ENCODE measurements around the gene ANKRD29. TPM values are rescaled to one million over a fixed set of nuclear protein-coding genes. Genes with fewer than 3 reads are reported as not detected.

ANKRD29 gene
- total RNA-seq, 1 donor from 2014 or later, result 0.65 TPM

DNA sequence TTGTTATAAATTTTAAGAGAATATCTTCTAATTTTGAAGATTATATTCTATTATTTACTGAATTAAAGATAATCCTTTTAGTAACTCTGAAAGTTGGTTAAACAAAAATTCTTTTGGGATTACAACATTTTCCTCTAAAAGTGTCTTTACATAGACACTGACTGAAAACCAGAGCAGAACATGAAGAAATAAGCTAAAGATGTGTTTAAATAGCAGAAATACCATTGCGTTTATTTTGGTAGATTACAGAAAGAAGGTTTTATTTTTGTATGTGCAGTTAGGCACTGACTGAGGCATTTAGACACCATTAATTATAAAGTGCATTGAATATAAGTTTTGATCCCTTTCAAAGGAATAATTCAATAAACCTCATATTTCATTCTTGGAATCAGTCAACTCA is 62.9 kb downstream of the ANKRD29 start:
- H3K4me2 ChIP-seq, result no peak overlapping the region
- H2AFZ ChIP-seq (replicated peaks), result no peak overlapping the region
- H4K20me1 ChIP-seq (ENCODE audit: low read depth), result no peaks in the 10 kb centered on the region
- Mint-ChIP-seq H3K4me3 (no peak overlapping the region), H3K27me3 (ENCODE audit: insufficient read depth, low read depth) (peaks cover 6% of the 10 kb centered on the region), H3K4me1 (peaks cover 4% of the 10 kb centered on the region), H3K36me3 (no peaks in the 10 kb centered on the region), H3K27ac (no peak overlapping the region), H3K9me3 (no peaks in the 10 kb centered on the region)
- no peaks in the 10 kb centered on the region for H3K9me3 ChIP-seq (ENCODE audit: low read depth)
- no peaks in the 10 kb centered on the region for H3K79me2 ChIP-seq (ENCODE audit: low read depth)
- DNase-seq (ENCODE audit: low spot score), result no peak
- H3K27me3 ChIP-seq, result no peaks in the 10 kb centered on the region
- no peaks in the 10 kb centered on the region for H3F3A ChIP-seq (ENCODE audit: low read depth)
- H3K9ac ChIP-seq, result no peak overlapping the region
- H3K4me1 ChIP-seq, result no peaks in the 10 kb centered on the region
- TF ChIP-seq EZH2 (IDR thresholded peaks at IDR 0.05), result no peak
- H3K36me3 ChIP-seq, result no peaks in the 10 kb centered on the region
- H3K27ac ChIP-seq, result no peak overlapping the region
- no peak overlapping the region for H3K4me3 ChIP-seq

DNA sequence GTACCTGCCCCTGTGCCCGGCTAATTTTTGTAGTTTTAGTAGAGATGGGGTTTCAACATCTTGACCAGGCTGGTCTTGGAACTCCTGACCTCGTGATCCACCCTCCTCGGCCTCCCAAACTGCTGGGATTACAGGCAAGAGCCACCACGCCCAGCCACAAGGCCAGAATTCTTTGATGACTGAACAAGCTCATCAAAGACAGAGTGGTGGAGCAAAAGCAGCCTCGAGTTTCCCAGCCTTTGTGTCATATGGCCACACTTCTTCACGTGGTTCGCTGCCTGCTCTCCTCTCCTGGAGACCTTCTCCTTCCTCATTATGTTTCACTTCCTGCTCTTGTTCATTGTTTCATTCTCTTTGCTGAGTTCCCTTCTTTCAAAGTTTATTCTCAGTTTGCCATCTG is 66.5 kb downstream of the ANKRD29 start:
- no peak overlapping the region for H3K4me2 ChIP-seq
- no peaks in the 10 kb centered on the region for H3K36me3 Mint-ChIP-seq
- no peaks in the 10 kb centered on the region for H4K20me1 ChIP-seq (ENCODE audit: low read depth)

DNA sequence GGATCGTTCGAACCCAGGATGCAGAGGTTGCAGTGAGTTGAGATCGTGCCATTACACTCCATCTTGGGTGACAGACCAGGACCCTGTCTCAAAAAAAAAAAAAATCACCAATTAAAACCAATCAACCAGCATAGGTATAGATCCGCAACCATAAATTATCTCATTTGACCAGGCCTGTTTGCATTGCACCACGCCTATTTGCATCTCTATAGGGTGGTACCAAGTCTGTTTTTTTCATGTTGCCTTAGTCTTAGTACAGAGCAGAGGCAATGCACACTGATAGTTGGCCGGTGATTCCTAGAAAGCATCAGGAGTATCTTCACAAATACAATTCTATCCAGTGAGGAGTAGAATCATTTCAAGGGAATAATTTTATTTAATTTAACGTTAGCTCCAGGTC is 67.1 kb downstream of the ANKRD29 start:
- Histone ChIP-seq H3K9me3 (ENCODE audit: low read depth) (no peaks in the 10 kb centered on the region), H3K9ac (no peak overlapping the region), H2AFZ (replicated peaks) (no peak overlapping the region), H3K27me3 (no peaks in the 10 kb centered on the region), H4K20me1 (ENCODE audit: low read depth) (no peaks in the 10 kb centered on the region), H3K79me2 (ENCODE audit: low read depth) (no peaks in the 10 kb centered on the region), H3F3A (ENCODE audit: low read depth) (no peaks in the 10 kb centered on the region), H3K36me3 (no peaks in the 10 kb centered on the region), H3K4me1 (no peaks in the 10 kb centered on the region), H3K4me3 (no peak overlapping the region), H3K27ac (no peak overlapping the region), H3K4me2 (no peak overlapping the region)
- DNase-seq (ENCODE audit: low spot score), result no peak
- H3K4me3 Mint-ChIP-seq, result no peak overlapping the region
- TF ChIP-seq, protein P1, sequence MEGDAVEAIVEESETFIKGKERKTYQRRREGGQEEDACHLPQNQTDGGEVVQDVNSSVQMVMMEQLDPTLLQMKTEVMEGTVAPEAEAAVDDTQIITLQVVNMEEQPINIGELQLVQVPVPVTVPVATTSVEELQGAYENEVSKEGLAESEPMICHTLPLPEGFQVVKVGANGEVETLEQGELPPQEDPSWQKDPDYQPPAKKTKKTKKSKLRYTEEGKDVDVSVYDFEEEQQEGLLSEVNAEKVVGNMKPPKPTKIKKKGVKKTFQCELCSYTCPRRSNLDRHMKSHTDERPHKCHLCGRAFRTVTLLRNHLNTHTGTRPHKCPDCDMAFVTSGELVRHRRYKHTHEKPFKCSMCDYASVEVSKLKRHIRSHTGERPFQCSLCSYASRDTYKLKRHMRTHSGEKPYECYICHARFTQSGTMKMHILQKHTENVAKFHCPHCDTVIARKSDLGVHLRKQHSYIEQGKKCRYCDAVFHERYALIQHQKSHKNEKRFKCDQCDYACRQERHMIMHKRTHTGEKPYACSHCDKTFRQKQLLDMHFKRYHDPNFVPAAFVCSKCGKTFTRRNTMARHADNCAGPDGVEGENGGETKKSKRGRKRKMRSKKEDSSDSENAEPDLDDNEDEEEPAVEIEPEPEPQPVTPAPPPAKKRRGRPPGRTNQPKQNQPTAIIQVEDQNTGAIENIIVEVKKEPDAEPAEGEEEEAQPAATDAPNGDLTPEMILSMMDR (IDR thresholded peaks at IDR 0.05), result no peak
- TF ChIP-seq EZH2phosphoT487 (IDR thresholded peaks at IDR 0.05), result no peak
- TF ChIP-seq EZH2 (IDR thresholded peaks at IDR 0.05), result no peak
- H3K27me3 Mint-ChIP-seq (ENCODE audit: insufficient read depth, low read depth), result peaks cover 8% of the 10 kb centered on the region
- H3K27ac Mint-ChIP-seq, result no peak overlapping the region
- H3K4me1 Mint-ChIP-seq, result peaks cover 2% of the 10 kb centered on the region
- H3K9me3 Mint-ChIP-seq, result no peaks in the 10 kb centered on the region
- H3K36me3 Mint-ChIP-seq, result no peaks in the 10 kb centered on the region

More for the DNA sequence above, 66.5 kb downstream of the ANKRD29 start:
- no peaks in the 10 kb centered on the region for H3K9me3 Mint-ChIP-seq
- Histone ChIP-seq H3F3A (ENCODE audit: low read depth) (no peaks in the 10 kb centered on the region), H3K4me3 (no peak overlapping the region), H3K27ac (no peak overlapping the region), H2AFZ (replicated peaks) (no peak overlapping the region), H3K79me2 (ENCODE audit: low read depth) (no peaks in the 10 kb centered on the region), H3K36me3 (no peaks in the 10 kb centered on the region), H3K27me3 (no peaks in the 10 kb centered on the region), H3K4me1 (no peaks in the 10 kb centered on the region), H3K9ac (no peak overlapping the region), H3K9me3 (ENCODE audit: low read depth) (no peaks in the 10 kb centered on the region)
- peaks cover 4% of the 10 kb centered on the region for H3K4me1 Mint-ChIP-seq
- no peak overlapping the region for H3K4me3 Mint-ChIP-seq
- peaks cover 8% of the 10 kb centered on the region for H3K27me3 Mint-ChIP-seq (ENCODE audit: insufficient read depth, low read depth)
- no peak for DNase-seq (ENCODE audit: low spot score)
- H3K27ac Mint-ChIP-seq, result no peak overlapping the region
- TF ChIP-seq, protein P1 (IDR thresholded peaks at IDR 0.05), result no peak
- no peak for TF ChIP-seq EZH2 (IDR thresholded peaks at IDR 0.05)
- TF ChIP-seq EZH2phosphoT487 (IDR thresholded peaks at IDR 0.05), result no peak

DNA sequence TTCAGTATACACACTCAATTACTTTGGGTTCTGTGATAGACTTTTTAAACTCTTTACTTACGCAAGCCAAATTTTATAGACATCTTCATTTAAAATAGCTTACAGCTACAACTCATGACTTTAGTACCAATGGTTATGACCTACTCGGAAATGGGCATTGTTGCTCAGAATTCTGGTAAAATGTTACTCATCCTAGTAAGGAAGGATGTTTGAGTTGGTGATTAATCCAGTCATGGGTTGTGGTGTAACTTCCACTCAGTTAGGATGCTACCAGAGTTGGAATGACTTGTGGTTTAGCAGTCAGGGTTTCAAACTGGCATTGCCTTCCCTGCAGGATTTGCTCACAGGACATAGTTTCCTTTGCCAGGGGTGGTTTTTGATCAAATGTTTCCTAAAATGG is 69.0 kb downstream of the ANKRD29 start:
- Mint-ChIP-seq H3K4me3 (no peak overlapping the region), H3K9me3 (no peaks in the 10 kb centered on the region), H3K4me1 (no peaks in the 10 kb centered on the region), H3K36me3 (no peaks in the 10 kb centered on the region), H3K27ac (no peak overlapping the region), H3K27me3 (ENCODE audit: insufficient read depth, low read depth) (peaks cover 8% of the 10 kb centered on the region)
- H3K27me3 ChIP-seq, result no peaks in the 10 kb centered on the region
- H3F3A ChIP-seq (ENCODE audit: low read depth), result no peaks in the 10 kb centered on the region
- H3K4me3 ChIP-seq, result no peak overlapping the region
- H3K27ac ChIP-seq, result no peak overlapping the region
- no peak overlapping the region for H3K9ac ChIP-seq
- H3K79me2 ChIP-seq (ENCODE audit: low read depth), result no peaks in the 10 kb centered on the region
- H2AFZ ChIP-seq (replicated peaks), result no peak overlapping the region
- H3K36me3 ChIP-seq, result no peaks in the 10 kb centered on the region
- TF ChIP-seq EZH2phosphoT487 (IDR thresholded peaks at IDR 0.05), result no peak
- TF ChIP-seq, protein P1 (IDR thresholded peaks at IDR 0.05), result no peak
- no peak for TF ChIP-seq EZH2 (IDR thresholded peaks at IDR 0.05)
- H3K4me2 ChIP-seq, result no peak overlapping the region
- DNase-seq (ENCODE audit: low spot score), result no peak
- H3K4me1 ChIP-seq, result peaks cover 4% of the 10 kb centered on the region
- no peaks in the 10 kb centered on the region for H3K9me3 ChIP-seq (ENCODE audit: low read depth)
- H4K20me1 ChIP-seq (ENCODE audit: low read depth), result no peaks in the 10 kb centered on the region

Data from neural progenitor cell (in vitro differentiated cells).